ENCODE results near the gene LCE1C. TPM values are rescaled to one million over a fixed set of nuclear protein-coding genes. Genes with fewer than 3 reads are reported as not detected.

The LCE1C gene
- total RNA-seq, 1 donor from 2014 or later = not detected

- H3K4me1 Mint-ChIP-seq (ENCODE audit: low read depth) = no peaks in the 10 kb centered on the region
- no peaks in the 10 kb centered on the region for H3K27me3 Mint-ChIP-seq
- no peak for DNase-seq (ENCODE audit: low spot score, unreplicated experiment)
- peaks cover 60% of the 10 kb centered on the region for H3K9me3 Mint-ChIP-seq (ENCODE audit: low read depth)
- no peak for TF ChIP-seq CTCF (IDR thresholded peaks at IDR 0.05; ENCODE audit: unreplicated experiment)
- no peak overlapping the region for H3K4me3 Mint-ChIP-seq (ENCODE audit: low read depth)
- no peak overlapping the region for H3K27ac Mint-ChIP-seq
- no peaks in the 10 kb centered on the region for H3K36me3 Mint-ChIP-seq (ENCODE audit: insufficient read depth)
Observed at GRCh38 chr1:152777510-152778137, 28.8 kb downstream of the LCE1C start.

- Mint-ChIP-seq H3K4me1 (ENCODE audit: low read depth) (no peaks in the 10 kb centered on the region), H3K4me3 (ENCODE audit: low read depth) (no peak overlapping the region), H3K27ac (no peak overlapping the region), H3K36me3 (ENCODE audit: insufficient read depth) (peaks cover 2% of the 10 kb centered on the region), H3K27me3 (no peaks in the 10 kb centered on the region), H3K9me3 (ENCODE audit: low read depth) (peaks cover 62% of the 10 kb centered on the region)
- no peak for DNase-seq (ENCODE audit: low spot score, unreplicated experiment)
- TF ChIP-seq CTCF (IDR thresholded peaks at IDR 0.05; ENCODE audit: unreplicated experiment) = no peak
Observed at GRCh38 chr1:152776361-152776760, 30.1 kb downstream of the LCE1C start.

GRCh38 chr1:152774875-152775274, 31.6 kb downstream of the LCE1C start, which contains the start of gene LCE1F:
Gene LCE1F (plus strand): TSS chr1:152775140. CDS start chr1:152776372, 1,232 bp downstream.
- no peak for TF ChIP-seq CTCF (IDR thresholded peaks at IDR 0.05; ENCODE audit: unreplicated experiment)
- DNase-seq (ENCODE audit: low spot score, unreplicated experiment) = no peak
- H3K9me3 Mint-ChIP-seq (ENCODE audit: low read depth) = peaks cover 65% of the 10 kb centered on the region
- no peak within 1 kb of the TSS for H3K27ac Mint-ChIP-seq
- no peaks in the 10 kb centered on the region for H3K4me1 Mint-ChIP-seq (ENCODE audit: low read depth)
- peaks cover 2% of the 10 kb centered on the region for H3K36me3 Mint-ChIP-seq (ENCODE audit: insufficient read depth)
- H3K4me3 Mint-ChIP-seq (ENCODE audit: low read depth) = no peak within 1 kb of the TSS
- H3K27me3 Mint-ChIP-seq = no peaks in the 10 kb centered on the region

GRCh38 chr1:152770411-152770810, 36.0 kb downstream of the LCE1C start:
- Mint-ChIP-seq H3K27ac (no peak overlapping the region), H3K4me3 (ENCODE audit: low read depth) (no peak overlapping the region), H3K4me1 (ENCODE audit: low read depth) (no peaks in the 10 kb centered on the region), H3K36me3 (ENCODE audit: insufficient read depth) (peaks cover 2% of the 10 kb centered on the region), H3K9me3 (ENCODE audit: low read depth) (peaks cover 71% of the 10 kb centered on the region), H3K27me3 (no peaks in the 10 kb centered on the region)
- DNase-seq (ENCODE audit: low spot score, unreplicated experiment) = no peak
- no peak for TF ChIP-seq CTCF (IDR thresholded peaks at IDR 0.05; ENCODE audit: unreplicated experiment)

GRCh38 chr1:152768847-152769533, 37.5 kb downstream of the LCE1C start:
- no peaks in the 10 kb centered on the region for H3K27me3 Mint-ChIP-seq
- H3K4me3 Mint-ChIP-seq (ENCODE audit: low read depth) = no peak overlapping the region
- peaks cover 63% of the 10 kb centered on the region for H3K9me3 Mint-ChIP-seq (ENCODE audit: low read depth)
- H3K4me1 Mint-ChIP-seq (ENCODE audit: low read depth) = no peaks in the 10 kb centered on the region
- H3K27ac Mint-ChIP-seq = no peak overlapping the region
- DNase-seq (ENCODE audit: low spot score, unreplicated experiment) = no peak
- TF ChIP-seq CTCF (IDR thresholded peaks at IDR 0.05; ENCODE audit: unreplicated experiment) = no peak
- peaks cover 4% of the 10 kb centered on the region for H3K36me3 Mint-ChIP-seq (ENCODE audit: insufficient read depth)

Data from progenitor cell of endocrine pancreas (in vitro differentiated cells).